ENCODE data around the gene PABPC3. TPM values are rescaled to one million over a fixed set of nuclear protein-coding genes. Genes with fewer than 3 reads are reported as not detected.

The PABPC3 gene
- total and polyA plus RNA-seq, 2 donors (not counting 1 experiment from before 2014, with no cell fraction given): 0.17 to 0.27 TPM

DNA sequence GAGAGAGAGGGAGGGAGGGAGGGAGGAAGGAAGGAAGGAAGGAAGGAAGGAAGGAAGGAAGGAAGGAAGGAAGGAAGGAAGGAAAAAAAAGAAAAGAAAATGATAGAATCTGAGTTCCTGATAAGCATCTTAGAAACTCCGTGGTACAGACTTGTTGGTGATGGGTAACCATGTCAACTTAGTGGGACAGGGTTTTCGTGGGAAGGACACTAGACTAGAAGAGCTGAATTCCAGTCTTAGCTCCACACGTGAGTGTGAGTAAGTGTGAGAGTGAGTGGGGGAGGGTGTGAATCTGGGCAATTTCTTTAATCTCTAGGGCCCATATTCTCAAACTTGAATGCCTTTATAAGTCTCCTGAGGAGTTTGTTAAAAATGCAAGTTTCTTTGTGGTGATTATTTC is 35.0 kb downstream of the PABPC3 start:
- DNase-seq (ENCODE audit: low read depth in 2 of 2): no peak
- Histone ChIP-seq H3K27me3 (ENCODE audit: control insufficient read depth, insufficient read depth, low read length) (no peaks in the 10 kb centered on the region), H3K9me3 (ENCODE audit: control insufficient read depth, insufficient read depth, low read depth, low read length) (no peaks in the 10 kb centered on the region)

DNA sequence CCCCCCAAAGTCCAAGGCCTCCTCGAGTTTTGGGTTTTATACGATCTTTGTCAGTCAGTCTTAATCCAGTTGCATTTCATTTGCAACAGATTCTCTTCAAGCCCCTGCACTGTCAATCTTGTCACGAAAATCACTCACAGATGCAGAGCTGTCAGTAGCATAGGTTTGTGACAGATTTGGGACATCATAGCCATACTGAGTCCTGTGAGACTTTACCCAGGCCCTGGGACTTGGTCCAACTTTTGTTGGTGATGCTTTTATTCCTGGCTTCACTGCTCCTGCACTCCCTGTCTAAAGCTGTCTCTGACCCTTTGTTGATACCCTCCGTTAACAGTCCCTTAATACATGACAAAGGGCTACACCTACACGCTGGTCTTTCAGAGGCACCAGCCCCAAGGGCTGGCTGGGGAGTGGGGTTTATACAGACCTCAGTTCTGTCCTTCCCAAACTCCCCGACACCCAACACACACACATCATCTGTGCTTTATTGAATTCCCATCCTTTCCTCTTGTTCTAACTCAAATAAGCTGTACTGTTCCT is 36.0 kb downstream of the PABPC3 start:
- no peaks in the 10 kb centered on the region for H3K4me1 ChIP-seq (ENCODE audit: control insufficient read depth, extremely low read depth, insufficient read depth, low read length)
- TF ChIP-seq EZH2 (IDR thresholded peaks at IDR 0.05; ENCODE audit: low read length, missing control alignments): no peak
- TF ChIP-seq, protein P1, sequence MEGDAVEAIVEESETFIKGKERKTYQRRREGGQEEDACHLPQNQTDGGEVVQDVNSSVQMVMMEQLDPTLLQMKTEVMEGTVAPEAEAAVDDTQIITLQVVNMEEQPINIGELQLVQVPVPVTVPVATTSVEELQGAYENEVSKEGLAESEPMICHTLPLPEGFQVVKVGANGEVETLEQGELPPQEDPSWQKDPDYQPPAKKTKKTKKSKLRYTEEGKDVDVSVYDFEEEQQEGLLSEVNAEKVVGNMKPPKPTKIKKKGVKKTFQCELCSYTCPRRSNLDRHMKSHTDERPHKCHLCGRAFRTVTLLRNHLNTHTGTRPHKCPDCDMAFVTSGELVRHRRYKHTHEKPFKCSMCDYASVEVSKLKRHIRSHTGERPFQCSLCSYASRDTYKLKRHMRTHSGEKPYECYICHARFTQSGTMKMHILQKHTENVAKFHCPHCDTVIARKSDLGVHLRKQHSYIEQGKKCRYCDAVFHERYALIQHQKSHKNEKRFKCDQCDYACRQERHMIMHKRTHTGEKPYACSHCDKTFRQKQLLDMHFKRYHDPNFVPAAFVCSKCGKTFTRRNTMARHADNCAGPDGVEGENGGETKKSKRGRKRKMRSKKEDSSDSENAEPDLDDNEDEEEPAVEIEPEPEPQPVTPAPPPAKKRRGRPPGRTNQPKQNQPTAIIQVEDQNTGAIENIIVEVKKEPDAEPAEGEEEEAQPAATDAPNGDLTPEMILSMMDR (conservative IDR thresholded peaks at IDR 0.05 in 1 of 2, IDR thresholded peaks at IDR 0.05 in 1 of 2; ENCODE audit: low read depth in 1 of 2, low read length in 2 of 2): no peak
- peaks cover 2% of the 10 kb centered on the region for H3K27me3 ChIP-seq (ENCODE audit: control insufficient read depth, insufficient read depth, low read length)
- H4K20me1 ChIP-seq (ENCODE audit: control insufficient read depth, extremely low read depth, insufficient read depth, low read length): no peaks in the 10 kb centered on the region
- H3K4me2 ChIP-seq (ENCODE audit: extremely low read depth, insufficient read depth, low read length): no peak overlapping the region
- DNase-seq (ENCODE audit: low read depth in 2 of 2): no peak
- no peaks in the 10 kb centered on the region for H3K36me3 ChIP-seq (ENCODE audit: control insufficient read depth, insufficient read depth, low read length)
- H3K79me2 ChIP-seq (ENCODE audit: control insufficient read depth, insufficient read depth, low read length): no peaks in the 10 kb centered on the region
- H3K27ac ChIP-seq (ENCODE audit: insufficient read depth, low read length): no peak overlapping the region
- H3K9ac ChIP-seq (ENCODE audit: insufficient read depth, low read length): no peak overlapping the region
- no peak overlapping the region for H3K4me3 ChIP-seq (replicated peaks in 1 of 4; ENCODE audit: control extremely low read depth in 1 of 4, insufficient read depth in 1 of 4, low read depth in 3 of 4, low read length in 4 of 4)
- no peak overlapping the region for H2AFZ ChIP-seq (ENCODE audit: low read length)
- H3K9me3 ChIP-seq (ENCODE audit: control insufficient read depth, insufficient read depth, low read depth, low read length): no peaks in the 10 kb centered on the region

More for the DNA sequence above, 35.0 kb downstream of the PABPC3 start:
- Histone ChIP-seq H3K4me2 (ENCODE audit: extremely low read depth, insufficient read depth, low read length) (no peak overlapping the region), H3K79me2 (ENCODE audit: control insufficient read depth, insufficient read depth, low read length) (no peaks in the 10 kb centered on the region), H3K9ac (ENCODE audit: insufficient read depth, low read length) (no peak overlapping the region), H3K27ac (ENCODE audit: insufficient read depth, low read length) (no peak overlapping the region), H3K4me1 (ENCODE audit: control insufficient read depth, extremely low read depth, insufficient read depth, low read length) (no peaks in the 10 kb centered on the region), H3K36me3 (ENCODE audit: control insufficient read depth, insufficient read depth, low read length) (no peaks in the 10 kb centered on the region), H2AFZ (ENCODE audit: low read length) (no peak overlapping the region), H4K20me1 (ENCODE audit: control insufficient read depth, extremely low read depth, insufficient read depth, low read length) (no peaks in the 10 kb centered on the region), H3K4me3 (replicated peaks in 1 of 4; ENCODE audit: control extremely low read depth in 1 of 4, insufficient read depth in 1 of 4, low read depth in 3 of 4, low read length in 4 of 4) (no peak overlapping the region)
- TF ChIP-seq EZH2 (IDR thresholded peaks at IDR 0.05; ENCODE audit: low read length, missing control alignments): no peak
- TF ChIP-seq, protein P1 (conservative IDR thresholded peaks at IDR 0.05 in 1 of 2, IDR thresholded peaks at IDR 0.05 in 1 of 2; ENCODE audit: low read depth in 1 of 2, low read length in 2 of 2): no peak

- TF ChIP-seq, protein P1 (conservative IDR thresholded peaks at IDR 0.05 in 1 of 2, IDR thresholded peaks at IDR 0.05 in 1 of 2; ENCODE audit: low read depth in 1 of 2, low read length in 2 of 2): no peak
- TF ChIP-seq EZH2 (IDR thresholded peaks at IDR 0.05; ENCODE audit: low read length, missing control alignments): no peak
- Histone ChIP-seq H4K20me1 (ENCODE audit: control insufficient read depth, extremely low read depth, insufficient read depth, low read length) (no peaks in the 10 kb centered on the region), H3K4me1 (ENCODE audit: control insufficient read depth, extremely low read depth, insufficient read depth, low read length) (no peaks in the 10 kb centered on the region), H3K27me3 (ENCODE audit: control insufficient read depth, insufficient read depth, low read length) (peaks cover 2% of the 10 kb centered on the region), H3K36me3 (ENCODE audit: control insufficient read depth, insufficient read depth, low read length) (no peaks in the 10 kb centered on the region), H2AFZ (ENCODE audit: low read length) (no peak overlapping the region), H3K27ac (ENCODE audit: insufficient read depth, low read length) (no peak overlapping the region), H3K9ac (ENCODE audit: insufficient read depth, low read length) (no peak overlapping the region), H3K4me2 (ENCODE audit: extremely low read depth, insufficient read depth, low read length) (no peak overlapping the region), H3K79me2 (ENCODE audit: control insufficient read depth, insufficient read depth, low read length) (no peaks in the 10 kb centered on the region), H3K4me3 (replicated peaks in 1 of 4; ENCODE audit: control extremely low read depth in 1 of 4, insufficient read depth in 1 of 4, low read depth in 3 of 4, low read length in 4 of 4) (no peak overlapping the region), H3K9me3 (ENCODE audit: control insufficient read depth, insufficient read depth, low read depth, low read length) (no peaks in the 10 kb centered on the region)
- no peak for DNase-seq (ENCODE audit: low read depth in 2 of 2)
These were observed 36.9 kb downstream of the PABPC3 start for GRCh38 chr13:25132751-25133390.

Data from fibroblast of lung (primary cell).